HG03439 (cell line): ENCODE data around the gene DGKB.

Experiments
- ATAC-seq: cut with Tn5 transposase; IDR thresholded peaks from one replicate; pipeline ENCODE4 v1.9.1; 2021; ENCODE audit warnings: mild to moderate bottlenecking, moderate library complexity; ENCODE audit not compliant: unreplicated experiment

The DGKB gene

GRCh38 chr7:14407246-14408015, 495.1 kb downstream of the DGKB start:
- no peak for ATAC-seq

GRCh38 chr7:14403587-14403986, 499.0 kb downstream of the DGKB start:
- no peak for ATAC-seq

- ATAC-seq = no peak
Observed at GRCh38 chr7:14400271-14400670, 502.3 kb downstream of the DGKB start.

GRCh38 chr7:14398526-14398925, 504.0 kb downstream of the DGKB start:
- ATAC-seq = no peak

- ATAC-seq = no peak
Observed at GRCh38 chr7:14395860-14396259, 506.7 kb downstream of the DGKB start.

- ATAC-seq = no peak
Observed at GRCh38 chr7:14394786-14395185, 507.8 kb downstream of the DGKB start.

GRCh38 chr7:14389595-14389994, 513.0 kb downstream of the DGKB start:
- ATAC-seq = no peak

- ATAC-seq = no peak
Observed at GRCh38 chr7:14389181-14389591, 513.4 kb downstream of the DGKB start.

- no peak for ATAC-seq
Observed at GRCh38 chr7:14385074-14385473, 517.5 kb downstream of the DGKB start.

- no peak for ATAC-seq
Observed at GRCh38 chr7:14381936-14382335, 520.6 kb downstream of the DGKB start.

- ATAC-seq = no peak
Observed at GRCh38 chr7:14381306-14381705, 521.2 kb downstream of the DGKB start.

- no peak for ATAC-seq
Observed at GRCh38 chr7:14380881-14381280, 521.7 kb downstream of the DGKB start.

- no peak for ATAC-seq
Observed at GRCh38 chr7:14377646-14378266, 524.8 kb downstream of the DGKB start.

- no peak for ATAC-seq
Observed at GRCh38 chr7:14376711-14377110, 525.8 kb downstream of the DGKB start.

GRCh38 chr7:14375998-14376397, 526.6 kb downstream of the DGKB start:
- ATAC-seq = no peak

- no peak for ATAC-seq
Observed at GRCh38 chr7:14374336-14374735, 528.2 kb downstream of the DGKB start.

GRCh38 chr7:14368285-14368684, 534.3 kb downstream of the DGKB start:
- no peak for ATAC-seq

- no peak for ATAC-seq
Observed at GRCh38 chr7:14351167-14351566, 551.4 kb downstream of the DGKB start.

- no peak for ATAC-seq
Observed at GRCh38 chr7:14341200-14341775, 561.3 kb downstream of the DGKB start.

GRCh38 chr7:14340393-14341074, 562.0 kb downstream of the DGKB start:
- no peak for ATAC-seq

GRCh38 chr7:14339861-14340260, 562.7 kb downstream of the DGKB start:
- no peak for ATAC-seq

GRCh38 chr7:14336256-14336655, 566.3 kb downstream of the DGKB start:
- no peak for ATAC-seq
